ENCODE data around the gene NUP133. TPM values are rescaled to one million over a fixed set of nuclear protein-coding genes. Genes with fewer than 3 reads are reported as not detected.

NUP133 gene
- total and polyA plus RNA-seq, 2 experiments from 2014 or later: 29.5 to 65.4 TPM

DNA sequence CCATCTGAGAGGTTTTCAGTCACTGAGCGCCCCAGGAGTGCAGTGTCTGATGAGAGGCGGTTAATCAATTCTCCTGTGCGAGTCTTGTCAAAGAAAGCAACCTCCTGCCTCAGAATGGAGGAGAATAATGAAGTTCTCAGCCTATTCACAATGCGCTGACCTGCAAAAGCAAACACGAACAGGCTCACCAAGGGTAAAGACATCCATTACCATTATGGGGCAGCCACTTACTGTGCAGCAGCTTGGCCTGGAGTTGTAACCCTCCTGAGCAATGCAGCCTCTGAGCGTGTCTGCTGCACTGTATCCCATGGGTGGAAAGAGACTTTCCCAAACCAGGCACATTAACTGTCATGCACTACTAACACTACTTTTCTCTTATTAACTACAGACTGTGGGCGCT, 39.4 kb upstream of the NUP133 start:
- no peaks in the 10 kb centered on the region for H3K4me1 Mint-ChIP-seq
- H3K9me2 ChIP-seq (ENCODE audit: insufficient read depth): no peaks in the 10 kb centered on the region
- DNase-seq (ENCODE audit: low spot score): no peak
- no peak overlapping the region for H3K27ac ChIP-seq (ENCODE audit: low read depth)
- H3F3A ChIP-seq (replicated peaks; ENCODE audit: low read depth): no peaks in the 10 kb centered on the region
- H3K27ac Mint-ChIP-seq: no peak overlapping the region
- peaks cover 20% of the 10 kb centered on the region for H3K79me2 ChIP-seq (replicated peaks; ENCODE audit: insufficient read depth)
- no peak overlapping the region for H2AFZ ChIP-seq
- H3K4me3 ChIP-seq: no peak overlapping the region
- ATAC-seq: no peak
- no peak overlapping the region for H3K4me3 Mint-ChIP-seq
- H3K4me2 ChIP-seq: no peak overlapping the region
- H3K9me3 Mint-ChIP-seq: no peaks in the 10 kb centered on the region
- TF ChIP-seq NANOG (IDR thresholded peaks at IDR 0.05; ENCODE audit: borderline replicate concordance): no peak
- no peak for TF ChIP-seq EZH2phosphoT487 (IDR thresholded peaks at IDR 0.05; ENCODE audit: unreplicated experiment)
- TF ChIP-seq, protein P1, sequence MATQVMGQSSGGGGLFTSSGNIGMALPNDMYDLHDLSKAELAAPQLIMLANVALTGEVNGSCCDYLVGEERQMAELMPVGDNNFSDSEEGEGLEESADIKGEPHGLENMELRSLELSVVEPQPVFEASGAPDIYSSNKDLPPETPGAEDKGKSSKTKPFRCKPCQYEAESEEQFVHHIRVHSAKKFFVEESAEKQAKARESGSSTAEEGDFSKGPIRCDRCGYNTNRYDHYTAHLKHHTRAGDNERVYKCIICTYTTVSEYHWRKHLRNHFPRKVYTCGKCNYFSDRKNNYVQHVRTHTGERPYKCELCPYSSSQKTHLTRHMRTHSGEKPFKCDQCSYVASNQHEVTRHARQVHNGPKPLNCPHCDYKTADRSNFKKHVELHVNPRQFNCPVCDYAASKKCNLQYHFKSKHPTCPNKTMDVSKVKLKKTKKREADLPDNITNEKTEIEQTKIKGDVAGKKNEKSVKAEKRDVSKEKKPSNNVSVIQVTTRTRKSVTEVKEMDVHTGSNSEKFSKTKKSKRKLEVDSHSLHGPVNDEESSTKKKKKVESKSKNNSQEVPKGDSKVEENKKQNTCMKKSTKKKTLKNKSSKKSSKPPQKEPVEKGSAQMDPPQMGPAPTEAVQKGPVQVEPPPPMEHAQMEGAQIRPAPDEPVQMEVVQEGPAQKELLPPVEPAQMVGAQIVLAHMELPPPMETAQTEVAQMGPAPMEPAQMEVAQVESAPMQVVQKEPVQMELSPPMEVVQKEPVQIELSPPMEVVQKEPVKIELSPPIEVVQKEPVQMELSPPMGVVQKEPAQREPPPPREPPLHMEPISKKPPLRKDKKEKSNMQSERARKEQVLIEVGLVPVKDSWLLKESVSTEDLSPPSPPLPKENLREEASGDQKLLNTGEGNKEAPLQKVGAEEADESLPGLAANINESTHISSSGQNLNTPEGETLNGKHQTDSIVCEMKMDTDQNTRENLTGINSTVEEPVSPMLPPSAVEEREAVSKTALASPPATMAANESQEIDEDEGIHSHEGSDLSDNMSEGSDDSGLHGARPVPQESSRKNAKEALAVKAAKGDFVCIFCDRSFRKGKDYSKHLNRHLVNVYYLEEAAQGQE (IDR thresholded peaks at IDR 0.05; ENCODE audit: unreplicated experiment): no peak
- TF ChIP-seq, protein P2, sequence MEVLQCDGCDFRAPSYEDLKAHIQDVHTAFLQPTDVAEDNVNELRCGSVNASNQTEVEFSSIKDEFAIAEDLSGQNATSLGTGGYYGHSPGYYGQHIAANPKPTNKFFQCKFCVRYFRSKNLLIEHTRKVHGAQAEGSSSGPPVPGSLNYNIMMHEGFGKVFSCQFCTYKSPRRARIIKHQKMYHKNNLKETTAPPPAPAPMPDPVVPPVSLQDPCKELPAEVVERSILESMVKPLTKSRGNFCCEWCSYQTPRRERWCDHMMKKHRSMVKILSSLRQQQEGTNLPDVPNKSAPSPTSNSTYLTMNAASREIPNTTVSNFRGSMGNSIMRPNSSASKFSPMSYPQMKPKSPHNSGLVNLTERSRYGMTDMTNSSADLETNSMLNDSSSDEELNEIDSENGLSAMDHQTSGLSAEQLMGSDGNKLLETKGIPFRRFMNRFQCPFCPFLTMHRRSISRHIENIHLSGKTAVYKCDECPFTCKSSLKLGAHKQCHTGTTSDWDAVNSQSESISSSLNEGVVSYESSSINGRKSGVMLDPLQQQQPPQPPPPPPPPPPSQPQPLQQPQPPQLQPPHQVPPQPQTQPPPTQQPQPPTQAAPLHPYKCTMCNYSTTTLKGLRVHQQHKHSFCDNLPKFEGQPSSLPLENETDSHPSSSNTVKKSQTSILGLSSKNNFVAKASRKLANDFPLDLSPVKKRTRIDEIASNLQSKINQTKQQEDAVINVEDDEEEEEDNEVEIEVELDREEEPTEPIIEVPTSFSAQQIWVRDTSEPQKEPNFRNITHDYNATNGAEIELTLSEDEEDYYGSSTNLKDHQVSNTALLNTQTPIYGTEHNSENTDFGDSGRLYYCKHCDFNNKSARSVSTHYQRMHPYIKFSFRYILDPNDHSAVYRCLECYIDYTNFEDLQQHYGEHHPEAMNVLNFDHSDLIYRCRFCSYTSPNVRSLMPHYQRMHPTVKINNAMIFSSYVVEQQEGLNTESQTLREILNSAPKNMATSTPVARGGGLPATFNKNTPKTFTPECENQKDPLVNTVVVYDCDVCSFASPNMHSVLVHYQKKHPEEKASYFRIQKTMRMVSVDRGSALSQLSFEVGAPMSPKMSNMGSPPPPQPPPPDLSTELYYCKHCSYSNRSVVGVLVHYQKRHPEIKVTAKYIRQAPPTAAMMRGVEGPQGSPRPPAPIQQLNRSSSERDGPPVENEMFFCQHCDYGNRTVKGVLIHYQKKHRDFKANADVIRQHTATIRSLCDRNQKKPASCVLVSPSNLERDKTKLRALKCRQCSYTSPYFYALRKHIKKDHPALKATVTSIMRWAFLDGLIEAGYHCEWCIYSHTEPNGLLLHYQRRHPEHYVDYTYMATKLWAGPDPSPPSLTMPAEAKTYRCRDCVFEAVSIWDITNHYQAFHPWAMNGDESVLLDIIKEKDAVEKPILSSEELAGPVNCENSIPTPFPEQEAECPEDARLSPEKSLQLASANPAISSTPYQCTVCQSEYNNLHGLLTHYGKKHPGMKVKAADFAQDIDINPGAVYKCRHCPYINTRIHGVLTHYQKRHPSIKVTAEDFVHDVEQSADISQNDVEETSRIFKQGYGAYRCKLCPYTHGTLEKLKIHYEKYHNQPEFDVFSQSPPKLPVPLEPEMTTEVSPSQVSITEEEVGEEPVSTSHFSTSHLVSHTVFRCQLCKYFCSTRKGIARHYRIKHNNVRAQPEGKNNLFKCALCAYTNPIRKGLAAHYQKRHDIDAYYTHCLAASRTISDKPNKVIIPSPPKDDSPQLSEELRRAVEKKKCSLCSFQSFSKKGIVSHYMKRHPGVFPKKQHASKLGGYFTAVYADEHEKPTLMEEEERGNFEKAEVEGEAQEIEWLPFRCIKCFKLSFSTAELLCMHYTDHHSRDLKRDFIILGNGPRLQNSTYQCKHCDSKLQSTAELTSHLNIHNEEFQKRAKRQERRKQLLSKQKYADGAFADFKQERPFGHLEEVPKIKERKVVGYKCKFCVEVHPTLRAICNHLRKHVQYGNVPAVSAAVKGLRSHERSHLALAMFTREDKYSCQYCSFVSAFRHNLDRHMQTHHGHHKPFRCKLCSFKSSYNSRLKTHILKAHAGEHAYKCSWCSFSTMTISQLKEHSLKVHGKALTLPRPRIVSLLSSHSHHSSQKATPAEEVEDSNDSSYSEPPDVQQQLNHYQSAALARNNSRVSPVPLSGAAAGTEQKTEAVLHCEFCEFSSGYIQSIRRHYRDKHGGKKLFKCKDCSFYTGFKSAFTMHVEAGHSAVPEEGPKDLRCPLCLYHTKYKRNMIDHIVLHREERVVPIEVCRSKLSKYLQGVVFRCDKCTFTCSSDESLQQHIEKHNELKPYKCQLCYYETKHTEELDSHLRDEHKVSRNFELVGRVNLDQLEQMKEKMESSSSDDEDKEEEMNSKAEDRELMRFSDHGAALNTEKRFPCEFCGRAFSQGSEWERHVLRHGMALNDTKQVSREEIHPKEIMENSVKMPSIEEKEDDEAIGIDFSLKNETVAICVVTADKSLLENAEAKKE (CRISPR knock-in tag; IDR thresholded peaks at IDR 0.05): no peak
- TF ChIP-seq, protein P3, sequence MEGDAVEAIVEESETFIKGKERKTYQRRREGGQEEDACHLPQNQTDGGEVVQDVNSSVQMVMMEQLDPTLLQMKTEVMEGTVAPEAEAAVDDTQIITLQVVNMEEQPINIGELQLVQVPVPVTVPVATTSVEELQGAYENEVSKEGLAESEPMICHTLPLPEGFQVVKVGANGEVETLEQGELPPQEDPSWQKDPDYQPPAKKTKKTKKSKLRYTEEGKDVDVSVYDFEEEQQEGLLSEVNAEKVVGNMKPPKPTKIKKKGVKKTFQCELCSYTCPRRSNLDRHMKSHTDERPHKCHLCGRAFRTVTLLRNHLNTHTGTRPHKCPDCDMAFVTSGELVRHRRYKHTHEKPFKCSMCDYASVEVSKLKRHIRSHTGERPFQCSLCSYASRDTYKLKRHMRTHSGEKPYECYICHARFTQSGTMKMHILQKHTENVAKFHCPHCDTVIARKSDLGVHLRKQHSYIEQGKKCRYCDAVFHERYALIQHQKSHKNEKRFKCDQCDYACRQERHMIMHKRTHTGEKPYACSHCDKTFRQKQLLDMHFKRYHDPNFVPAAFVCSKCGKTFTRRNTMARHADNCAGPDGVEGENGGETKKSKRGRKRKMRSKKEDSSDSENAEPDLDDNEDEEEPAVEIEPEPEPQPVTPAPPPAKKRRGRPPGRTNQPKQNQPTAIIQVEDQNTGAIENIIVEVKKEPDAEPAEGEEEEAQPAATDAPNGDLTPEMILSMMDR (conservative IDR thresholded peaks at IDR 0.05; ENCODE audit: low read depth in 2 of 2): no peak
- TF ChIP-seq EZH2 (IDR thresholded peaks at IDR 0.05; ENCODE audit: low read depth, unreplicated experiment): no peak
- TF ChIP-seq, protein P4, sequence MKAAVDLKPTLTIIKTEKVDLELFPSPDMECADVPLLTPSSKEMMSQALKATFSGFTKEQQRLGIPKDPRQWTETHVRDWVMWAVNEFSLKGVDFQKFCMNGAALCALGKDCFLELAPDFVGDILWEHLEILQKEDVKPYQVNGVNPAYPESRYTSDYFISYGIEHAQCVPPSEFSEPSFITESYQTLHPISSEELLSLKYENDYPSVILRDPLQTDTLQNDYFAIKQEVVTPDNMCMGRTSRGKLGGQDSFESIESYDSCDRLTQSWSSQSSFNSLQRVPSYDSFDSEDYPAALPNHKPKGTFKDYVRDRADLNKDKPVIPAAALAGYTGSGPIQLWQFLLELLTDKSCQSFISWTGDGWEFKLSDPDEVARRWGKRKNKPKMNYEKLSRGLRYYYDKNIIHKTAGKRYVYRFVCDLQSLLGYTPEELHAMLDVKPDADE (IDR thresholded peaks at IDR 0.05): no peak
- TF ChIP-seq STAT1 (IDR thresholded peaks at IDR 0.05; ENCODE audit: unreplicated experiment): no peak
- no peak for TF ChIP-seq ZNF331 (CRISPR knock-in tag; IDR thresholded peaks at IDR 0.05; ENCODE audit: low read depth)
- no peak for TF ChIP-seq ZNF114 (CRISPR knock-in tag; IDR thresholded peaks at IDR 0.05)
- TF ChIP-seq JUNB (IDR thresholded peaks at IDR 0.05; ENCODE audit: unreplicated experiment): no peak
- no peak for TF ChIP-seq POLR2AphosphoS5 (IDR thresholded peaks at IDR 0.05; ENCODE audit: low read depth)
- no peak for TF ChIP-seq CREB1 (CRISPR knock-in tag; IDR thresholded peaks at IDR 0.05; ENCODE audit: low read depth)
- H3K27me3 Mint-ChIP-seq (ENCODE audit: insufficient read depth, low read depth, poor library complexity): no peaks in the 10 kb centered on the region
- H3K36me3 ChIP-seq (ENCODE audit: insufficient read depth): no peaks in the 10 kb centered on the region
- H4K20me1 ChIP-seq (replicated peaks; ENCODE audit: insufficient read depth): 0 out of 2 replicates have a peak, but pooled peaks cover 8% of the 10 kb centered on the region
- peaks cover 9% of the 10 kb centered on the region for H3K36me3 Mint-ChIP-seq (ENCODE audit: low read depth)
- H3K27me3 ChIP-seq (ENCODE audit: insufficient read depth): no peaks in the 10 kb centered on the region
- H3K4me1 ChIP-seq (ENCODE audit: insufficient read depth): no peaks in the 10 kb centered on the region
